NT2/D1 (cell line): Measurements from ENCODE around the gene GPHN.
"Not testable (repeated sequence)": the region's sequence is repeated elsewhere in the genome, so short reads cannot be mapped to it uniquely, and the experiment has no call there.

Source experiments
- DNase-seq: peaks from one replicate; pipeline ENCODE4 v3.0.0-alpha.2; 2011; ENCODE audit warnings: low read depth, low spot score
- H3K27me3 ChIP-seq: 2 replicates; pipeline ENCODE4 v1.6.0; 2011; ENCODE audit warnings: mild to moderate bottlenecking; ENCODE audit not compliant: insufficient read length, insufficient read depth
- H3K36me3 ChIP-seq: 2 replicates; pipeline ENCODE4 v1.6.1; 2011; ENCODE audit warnings: mild to moderate bottlenecking, low read length, mixed read lengths; ENCODE audit not compliant: insufficient read depth, insufficient read length
- H3K4me1 ChIP-seq: 2 replicates; pipeline ENCODE4 v1.5.1; 2011; ENCODE audit not compliant: insufficient read depth, insufficient read length
- H3K4me3 ChIP-seq: 2 replicates; pipeline ENCODE4 v1.5.1; 2011; ENCODE audit warnings: low read depth; ENCODE audit not compliant: insufficient read length
- H3K9ac ChIP-seq: 2 replicates; pipeline ENCODE4 v1.6.0; 2011; ENCODE audit warnings: low read depth; ENCODE audit not compliant: insufficient read length
- H3K9me3 ChIP-seq: 2 replicates; pipeline ENCODE4 v1.5.1; 2011; ENCODE audit warnings: mild to moderate bottlenecking, low read length; ENCODE audit not compliant: insufficient read depth
- SUZ12 ChIP-seq: IDR thresholded peaks from 2 replicates; pipeline ENCODE4 v1.6.1; 2011; ENCODE audit not compliant: insufficient read length, insufficient read depth; ENCODE audit errors: extremely low read depth
- YY1 ChIP-seq: IDR thresholded peaks from 2 replicates; pipeline ENCODE4 v1.6.1; 2011; ENCODE audit not compliant: insufficient read length, insufficient read depth
- ZNF274 ChIP-seq: IDR thresholded peaks from 2 replicates; pipeline ENCODE4 v1.6.1; 2011; ENCODE audit warnings: mild to moderate bottlenecking, low read depth, low read length

Gene GPHN

GRCh38 chr14:66572826-66573225, 64.9 kb downstream of the GPHN start:
- Histone ChIP-seq H3K36me3 (no peaks in the 10 kb centered on the region), H3K27me3 (no peaks in the 10 kb centered on the region), H3K9me3 (peaks cover 16% of the 10 kb centered on the region; the same call in 1 of the 2 replicates), H3K9ac (no peak overlapping the region), H3K4me1 (no peaks in the 10 kb centered on the region), H3K4me3 (no peak overlapping the region)
- TF ChIP-seq SUZ12 (no peak), ZNF274 (no peak), YY1 (no peak)
- DNase-seq = no peak

GRCh38 chr14:66575014-66575413, 67.1 kb downstream of the GPHN start:
- Histone ChIP-seq H3K36me3 (no peaks in the 10 kb centered on the region), H3K4me1 (no peaks in the 10 kb centered on the region), H3K4me3 (no peak overlapping the region), H3K27me3 (no peaks in the 10 kb centered on the region), H3K9me3 (peaks cover 16% of the 10 kb centered on the region; the same call in 1 of the 2 replicates), H3K9ac (no peak overlapping the region)
- TF ChIP-seq YY1 (no peak), ZNF274 (no peak), SUZ12 (no peak)
- no peak for DNase-seq

- no peak for TF ChIP-seq ZNF274
- no peak for TF ChIP-seq YY1
- no peak for TF ChIP-seq SUZ12
- peaks cover 16% of the 10 kb centered on the region; the same call in 1 of the 2 replicates for H3K9me3 ChIP-seq
Measured at GRCh38 chr14:66575939-66576338, 68.0 kb downstream of the GPHN start.

GRCh38 chr14:66587753-66588152, 79.8 kb downstream of the GPHN start:
- not testable (repeated sequence) for H3K36me3 ChIP-seq, H3K4me3 ChIP-seq, H3K9me3 ChIP-seq, H3K9ac ChIP-seq, H3K27me3 ChIP-seq, DNase-seq, H3K4me1 ChIP-seq

More at GRCh38 chr14:66575939-66576338, 68.0 kb downstream of the GPHN start:
- Histone ChIP-seq H3K36me3 (no peaks in the 10 kb centered on the region), H3K9ac (no peak overlapping the region), H3K27me3 (no peaks in the 10 kb centered on the region), H3K4me1 (no peaks in the 10 kb centered on the region), H3K4me3 (no peak overlapping the region)
- no peak for DNase-seq

GRCh38 chr14:66595394-66595793, 87.4 kb downstream of the GPHN start:
- no peaks in the 10 kb centered on the region; the same call in 1 of the 2 replicates for H3K9me3 ChIP-seq
- TF ChIP-seq SUZ12 (no peak), YY1 (no peak), ZNF274 (no peak)
- no peaks in the 10 kb centered on the region for H3K36me3 ChIP-seq
- no peaks in the 10 kb centered on the region for H3K27me3 ChIP-seq
- H3K4me1 ChIP-seq = no peaks in the 10 kb centered on the region
- DNase-seq = no peak
- H3K9ac ChIP-seq = no peak overlapping the region
- no peak overlapping the region for H3K4me3 ChIP-seq

GRCh38 chr14:66596241-66596985, 88.5 kb downstream of the GPHN start:
- H3K36me3 ChIP-seq = no peaks in the 10 kb centered on the region
- TF ChIP-seq SUZ12 = no peak
- TF ChIP-seq YY1 = no peak
- no peak for TF ChIP-seq ZNF274
- no peaks in the 10 kb centered on the region for H3K4me1 ChIP-seq

GRCh38 chr14:66600416-66600815, 92.5 kb downstream of the GPHN start:
- no peak for DNase-seq
- TF ChIP-seq SUZ12 = no peak
- no peak for TF ChIP-seq ZNF274
- TF ChIP-seq YY1 = no peak
- Histone ChIP-seq H3K36me3 (no peaks in the 10 kb centered on the region), H3K9ac (no peak overlapping the region), H3K4me3 (no peak overlapping the region), H3K4me1 (no peaks in the 10 kb centered on the region), H3K27me3 (no peaks in the 10 kb centered on the region), H3K9me3 (no peaks in the 10 kb centered on the region; the same call in 1 of the 2 replicates)

More at GRCh38 chr14:66596241-66596985, 88.5 kb downstream of the GPHN start:
- no peak for DNase-seq
- H3K4me3 ChIP-seq = no peak overlapping the region
- no peaks in the 10 kb centered on the region; the same call in 1 of the 2 replicates for H3K9me3 ChIP-seq
- H3K9ac ChIP-seq = no peak overlapping the region
- no peaks in the 10 kb centered on the region for H3K27me3 ChIP-seq

GRCh38 chr14:66601932-66602578, 94.1 kb downstream of the GPHN start:
- Histone ChIP-seq H3K4me1 (no peaks in the 10 kb centered on the region), H3K27me3 (no peaks in the 10 kb centered on the region), H3K4me3 (no peak overlapping the region), H3K36me3 (no peaks in the 10 kb centered on the region), H3K9ac (no peak overlapping the region), H3K9me3 (no peaks in the 10 kb centered on the region)
- DNase-seq = no peak
- no peak for TF ChIP-seq ZNF274
- no peak for TF ChIP-seq YY1
- TF ChIP-seq SUZ12 = no peak
